SK-N-SH (cell line): Measurements from ENCODE around the gene C18orf63. TPM values are rescaled to one million over a fixed set of nuclear protein-coding genes. Genes with fewer than 3 reads are reported as not detected.

Experiments used
- CTCF ChIA-PET: fragments of 300-600, 350-600 bp; formaldehyde crosslinking; extraction: SDS; loops from one replicate; lab custom pipeline; 2021; lab: Yijun Ruan, JAX
- POLR2A ChIA-PET: fragments of 350-600 bp; sonication (Branson Sonifier 250); formaldehyde crosslinking; extraction: SDS; loops from one replicate; lab custom pipeline; 2020; ENCODE audit warnings: antibody characterized with exemption, inconsistent platforms; lab: Yijun Ruan, JAX
- DNase-seq: peaks from one replicate; pipeline ENCODE4 v3.0.0; 2012
- H2AFZ ChIP-seq: fragments of 200-600 bp; sonication (generic); 2 replicates; pipeline ENCODE4 v1.8.1; 2016; ENCODE audit warnings: antibody characterized with exemption, mild to moderate bottlenecking, low read depth
- H3F3A ChIP-seq: fragments of 200-600 bp; sonication (generic); replicated peaks from 2 replicates; pipeline ENCODE3; 2016; ENCODE audit warnings: antibody characterized with exemption, mild to moderate bottlenecking; ENCODE audit not compliant: insufficient read depth
- H3K27ac ChIP-seq, 2 experiments: fragments of 200-500 bp in 1 of 2; fragments of 200-600 bp in 1 of 2; sonication (Bioruptor generic) in 1 of 2; sonication (generic), shearing (Covaris generic) in 1 of 2; 2 replicates each; pipeline versions ENCODE4 v1.5.1 to v1.6.1; 2014 to 2016; ENCODE audit warnings: low read depth in 2 of 2, inconsistent platforms in 1 of 2, low read length in 1 of 2, mild to moderate bottlenecking in 1 of 2, mixed read lengths in 1 of 2
- H3K27me3 ChIP-seq: fragments of 200-600 bp; sonication (generic), shearing (Covaris generic); 2 replicates; pipeline ENCODE4 v1.6.1; 2016; ENCODE audit warnings: mixed run types; ENCODE audit not compliant: insufficient read depth
- H3K36me3 ChIP-seq, 2 experiments: fragments of 200-500 bp in 1 of 2; fragments of 200-600 bp in 1 of 2; sonication (Bioruptor generic) in 1 of 2; sonication (generic) in 1 of 2; replicated peaks in 1 of 2; 2 replicates each; pipeline versions ENCODE3 to v1.5.1; 2014 to 2016; ENCODE audit warnings: low read length in 1 of 2, mild to moderate bottlenecking in 1 of 2; ENCODE audit not compliant: insufficient read depth in 2 of 2, control insufficient read depth in 1 of 2
- H3K4me1 ChIP-seq, 2 experiments: fragments of 200-500 bp in 1 of 2; fragments of 200-600 bp in 1 of 2; sonication (Bioruptor generic) in 1 of 2; sonication (generic), shearing (Covaris generic) in 1 of 2; 2 replicates each; pipeline versions ENCODE4 v1.5.1 to v1.6.1; 2014 to 2016; ENCODE audit warnings: low read depth in 1 of 2, low read length in 1 of 2, mixed run types in 1 of 2; ENCODE audit not compliant: insufficient read depth in 2 of 2, control insufficient read depth in 1 of 2
- H3K4me2 ChIP-seq: fragments of 200-600 bp; sonication (generic), shearing (Covaris generic); 2 replicates; pipeline ENCODE4 v1.6.1; 2017; ENCODE audit warnings: mixed run types
- H3K4me3 ChIP-seq, 2 experiments: fragments of 200-500 bp in 1 of 2; fragments of 200-600 bp in 1 of 2; sonication (Bioruptor generic) in 1 of 2; sonication (generic), shearing (Covaris generic) in 1 of 2; 2 replicates each; pipeline versions ENCODE4 v1.5.1 to v1.8.1; 2014 to 2016; ENCODE audit warnings: low read depth in 2 of 2, inconsistent platforms in 1 of 2, low read length in 1 of 2, mild to moderate bottlenecking in 1 of 2, mixed read lengths in 1 of 2, moderate library complexity in 1 of 2
- H3K79me2 ChIP-seq: fragments of 200-600 bp; sonication (generic); 2 replicates; pipeline ENCODE4 v1.8.1; 2017; ENCODE audit warnings: mild to moderate bottlenecking; ENCODE audit not compliant: insufficient read depth
- H3K9ac ChIP-seq: fragments of 200-600 bp; sonication (generic); 2 replicates; pipeline ENCODE4 v1.6.1; 2017; ENCODE audit warnings: mixed run types
- H3K9me2 ChIP-seq: fragments of 200-600 bp; sonication (generic); 2 replicates; pipeline ENCODE4 v1.6.1; 2017; ENCODE audit warnings: mixed run types
- H3K9me3 ChIP-seq: fragments of 200-600 bp; sonication (generic); 2 replicates; pipeline ENCODE4 v1.6.1; 2017; ENCODE audit warnings: mixed run types, mild to moderate bottlenecking, moderate library complexity
- H4K20me1 ChIP-seq: fragments of 200-600 bp; sonication (generic); 2 replicates; pipeline ENCODE4 v1.6.1; 2017; ENCODE audit warnings: mild to moderate bottlenecking, mixed run types; ENCODE audit not compliant: insufficient read depth
- EP300 ChIP-seq, 2 experiments: IDR thresholded peaks; 2 replicates each; pipeline versions ENCODE4 v1.4.0 to v1.6.1; 2012; ENCODE audit warnings: borderline replicate concordance in 1 of 2, low read depth in 1 of 2, low read length in 1 of 2
- FOSL2 ChIP-seq: IDR thresholded peaks from 2 replicates; pipeline ENCODE4 v1.4.0; 2012; ENCODE audit warnings: low read depth, mild to moderate bottlenecking, moderate library complexity, borderline replicate concordance
- FOXM1 ChIP-seq: IDR thresholded peaks from 2 replicates; pipeline ENCODE4 v1.4.0; 2012; ENCODE audit warnings: low read depth, mild to moderate bottlenecking
- GABPA ChIP-seq: IDR thresholded peaks from 2 replicates; pipeline ENCODE4 v1.4.0; 2012; ENCODE audit warnings: low read depth, mild to moderate bottlenecking
- GATA2 ChIP-seq: sonication (generic); formaldehyde crosslinking; IDR thresholded peaks from 2 replicates; pipeline ENCODE4 v1.5.0; 2020; ENCODE audit warnings: mild to moderate bottlenecking, missing genetic modification reagents
- MAX ChIP-seq: IDR thresholded peaks from 2 replicates; pipeline ENCODE4 v1.4.0; 2012; ENCODE audit warnings: low read depth
- RCOR1 ChIP-seq: fragments of 150-350 bp; IDR thresholded peaks from 2 replicates; pipeline ENCODE4 v1.6.1; 2017; ENCODE audit warnings: antibody characterized with exemption, low read length
- RXRA ChIP-seq: IDR thresholded peaks from 2 replicates; pipeline ENCODE4 v1.4.0; 2012; ENCODE audit warnings: low read depth, mild to moderate bottlenecking, borderline replicate concordance
- TCF12 ChIP-seq: IDR thresholded peaks from 2 replicates; pipeline ENCODE4 v1.4.0; 2012
- whole genome bisulfite sequencing: methylation state at CpG from one replicate; pipeline ENCODE4 v1.1.6; 2017; ENCODE audit warnings: low lambda C conversion rate; 5-methylcytosine and 5-hydroxymethylcytosine counted together
- polyA plus RNA-seq, 3 experiments: library from polyadenylated mRNA; depleted of rRNA; stranded (reverse); fragments of >200 nt; gene quantifications; 2 replicates each; pipeline ENCODE4 v1.2.3, GENCODE V29; 2012
- TF ChIP-seq, protein P1 (sequence below): fragments of 150-350 bp; IDR thresholded peaks from 2 replicates; pipeline ENCODE4 v1.6.1; 2016; ENCODE audit warnings: mild to moderate bottlenecking, low read depth, low read length
- TF ChIP-seq, protein P2 (sequence below): IDR thresholded peaks from 2 replicates; pipeline ENCODE4 v1.4.0; 2012; ENCODE audit warnings: low read depth, borderline replicate concordance
- TF ChIP-seq, protein P3 (sequence below): fragments of 200-600 bp; sonication (generic); IDR thresholded peaks from 2 replicates; pipeline ENCODE4 v1.6.1; 2017; ENCODE audit warnings: antibody characterized with exemption, mild to moderate bottlenecking, moderate library complexity
- TF ChIP-seq, protein P4 (sequence below): fragments of 150-350 bp; IDR thresholded peaks from 2 replicates; pipeline ENCODE4 v1.6.1; 2017; ENCODE audit warnings: antibody characterized with exemption, low read length, low read depth, borderline replicate concordance

Gene C18orf63
- polyA plus RNA-seq, 1 of the 3 experiments (the other 2 are of a cell fraction): not detected

DNA sequence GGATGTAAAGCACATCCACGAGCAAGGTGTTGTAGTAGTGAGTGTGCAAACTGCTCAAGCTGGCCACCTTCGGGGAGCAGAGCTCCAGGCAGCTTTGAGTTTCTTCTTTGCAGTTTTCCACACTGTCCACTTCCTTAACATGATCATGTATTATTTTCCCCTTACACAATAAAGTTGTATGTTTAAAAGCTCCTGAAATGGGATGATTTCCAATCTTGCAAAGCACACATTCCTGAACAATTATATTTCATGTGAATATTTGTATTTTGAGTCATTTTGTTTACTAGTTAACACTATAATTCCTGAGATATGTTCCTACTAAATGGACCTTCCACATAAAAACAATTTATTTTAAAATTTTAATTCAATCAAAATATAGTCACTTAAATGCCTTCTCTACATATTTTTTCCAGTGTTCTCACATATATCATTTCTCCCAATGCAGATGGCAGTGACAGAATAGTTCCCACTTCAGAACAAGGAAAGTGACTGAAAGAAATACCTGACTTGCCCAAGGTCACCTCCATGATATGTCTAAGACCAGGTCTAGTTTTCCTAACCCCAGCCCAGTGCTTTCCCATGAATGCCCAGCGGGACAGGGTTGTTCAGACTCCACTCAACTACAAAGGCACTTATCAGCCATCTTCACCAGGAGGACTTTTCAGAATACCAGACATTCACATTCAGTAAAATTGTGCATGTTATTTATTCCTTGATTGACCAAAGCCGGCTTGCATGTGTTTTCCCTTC is 29.4 kb upstream of the C18orf63 start (continued):
- TF ChIP-seq, protein P1, sequence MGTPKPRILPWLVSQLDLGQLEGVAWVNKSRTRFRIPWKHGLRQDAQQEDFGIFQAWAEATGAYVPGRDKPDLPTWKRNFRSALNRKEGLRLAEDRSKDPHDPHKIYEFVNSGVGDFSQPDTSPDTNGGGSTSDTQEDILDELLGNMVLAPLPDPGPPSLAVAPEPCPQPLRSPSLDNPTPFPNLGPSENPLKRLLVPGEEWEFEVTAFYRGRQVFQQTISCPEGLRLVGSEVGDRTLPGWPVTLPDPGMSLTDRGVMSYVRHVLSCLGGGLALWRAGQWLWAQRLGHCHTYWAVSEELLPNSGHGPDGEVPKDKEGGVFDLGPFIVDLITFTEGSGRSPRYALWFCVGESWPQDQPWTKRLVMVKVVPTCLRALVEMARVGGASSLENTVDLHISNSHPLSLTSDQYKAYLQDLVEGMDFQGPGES: no peak
- TF ChIP-seq TCF12: no peak
- no peak for TF ChIP-seq FOSL2
- TF ChIP-seq, protein P2, sequence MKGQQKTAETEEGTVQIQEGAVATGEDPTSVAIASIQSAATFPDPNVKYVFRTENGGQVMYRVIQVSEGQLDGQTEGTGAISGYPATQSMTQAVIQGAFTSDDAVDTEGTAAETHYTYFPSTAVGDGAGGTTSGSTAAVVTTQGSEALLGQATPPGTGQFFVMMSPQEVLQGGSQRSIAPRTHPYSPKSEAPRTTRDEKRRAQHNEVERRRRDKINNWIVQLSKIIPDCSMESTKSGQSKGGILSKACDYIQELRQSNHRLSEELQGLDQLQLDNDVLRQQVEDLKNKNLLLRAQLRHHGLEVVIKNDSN: no peak
- TF ChIP-seq GATA2 (CRISPR knock-in tag): no peak
- TF ChIP-seq, protein P3, sequence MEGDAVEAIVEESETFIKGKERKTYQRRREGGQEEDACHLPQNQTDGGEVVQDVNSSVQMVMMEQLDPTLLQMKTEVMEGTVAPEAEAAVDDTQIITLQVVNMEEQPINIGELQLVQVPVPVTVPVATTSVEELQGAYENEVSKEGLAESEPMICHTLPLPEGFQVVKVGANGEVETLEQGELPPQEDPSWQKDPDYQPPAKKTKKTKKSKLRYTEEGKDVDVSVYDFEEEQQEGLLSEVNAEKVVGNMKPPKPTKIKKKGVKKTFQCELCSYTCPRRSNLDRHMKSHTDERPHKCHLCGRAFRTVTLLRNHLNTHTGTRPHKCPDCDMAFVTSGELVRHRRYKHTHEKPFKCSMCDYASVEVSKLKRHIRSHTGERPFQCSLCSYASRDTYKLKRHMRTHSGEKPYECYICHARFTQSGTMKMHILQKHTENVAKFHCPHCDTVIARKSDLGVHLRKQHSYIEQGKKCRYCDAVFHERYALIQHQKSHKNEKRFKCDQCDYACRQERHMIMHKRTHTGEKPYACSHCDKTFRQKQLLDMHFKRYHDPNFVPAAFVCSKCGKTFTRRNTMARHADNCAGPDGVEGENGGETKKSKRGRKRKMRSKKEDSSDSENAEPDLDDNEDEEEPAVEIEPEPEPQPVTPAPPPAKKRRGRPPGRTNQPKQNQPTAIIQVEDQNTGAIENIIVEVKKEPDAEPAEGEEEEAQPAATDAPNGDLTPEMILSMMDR: no peak

DNA sequence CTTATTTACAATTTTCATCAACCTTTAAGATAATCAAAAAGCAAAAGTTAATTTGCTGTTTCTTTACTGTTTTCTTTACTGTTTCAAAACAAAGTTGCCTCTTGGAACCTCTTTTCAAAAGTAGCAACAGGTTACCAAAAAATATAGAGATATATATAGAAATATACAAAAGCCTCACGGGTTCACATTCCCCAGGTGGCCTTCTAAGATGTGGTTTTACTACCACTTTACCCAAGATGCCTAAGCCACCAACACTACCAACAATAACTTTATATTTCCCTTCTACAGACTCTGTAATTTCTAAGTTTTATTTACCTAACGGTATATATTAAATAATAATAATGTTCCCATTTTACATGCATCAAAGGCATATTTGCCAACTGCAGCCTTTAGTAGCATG is 28.8 kb upstream of the C18orf63 start:
- no peak overlapping the region for H3K27ac ChIP-seq
- H3K27me3 ChIP-seq: no peaks in the 10 kb centered on the region
- DNase-seq: no peak
- no peaks in the 10 kb centered on the region for H3K79me2 ChIP-seq
- H3K9me2 ChIP-seq: no peaks in the 10 kb centered on the region
- H3K9me3 ChIP-seq: no peaks in the 10 kb centered on the region
- 90% methylated on average over 2 of the region's 2 CpGs for WGBS
- no peak overlapping the region for H3K9ac ChIP-seq
- H3K4me1 ChIP-seq: peaks cover 0 to 35% of the 10 kb centered on the region in 2 experiments; a peak in 1 of 4 replicates
- H2AFZ ChIP-seq: no peak overlapping the region
- no peak overlapping the region for H3K4me2 ChIP-seq
- TF ChIP-seq FOSL2: no peak
- TF ChIP-seq FOXM1: no peak
- no peak for TF ChIP-seq RCOR1
- TF ChIP-seq EP300 (IDR thresholded peaks at IDR 0.05; ENCODE audit: borderline replicate concordance in 1 of 2, low read depth in 1 of 2, low read length in 1 of 2): no peak
- TF ChIP-seq RXRA: no peak
- TF ChIP-seq GABPA: no peak
- TF ChIP-seq, protein P4, sequence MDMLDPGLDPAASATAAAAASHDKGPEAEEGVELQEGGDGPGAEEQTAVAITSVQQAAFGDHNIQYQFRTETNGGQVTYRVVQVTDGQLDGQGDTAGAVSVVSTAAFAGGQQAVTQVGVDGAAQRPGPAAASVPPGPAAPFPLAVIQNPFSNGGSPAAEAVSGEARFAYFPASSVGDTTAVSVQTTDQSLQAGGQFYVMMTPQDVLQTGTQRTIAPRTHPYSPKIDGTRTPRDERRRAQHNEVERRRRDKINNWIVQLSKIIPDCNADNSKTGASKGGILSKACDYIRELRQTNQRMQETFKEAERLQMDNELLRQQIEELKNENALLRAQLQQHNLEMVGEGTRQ: no peak
- TF ChIP-seq GATA2 (CRISPR knock-in tag): no peak
- TF ChIP-seq MAX: no peak
- no peaks in the 10 kb centered on the region for H3K36me3 ChIP-seq
- POLR2A ChIA-PET: interaction anchor here (1.1 kb wide), 1 partner anchor 31 kb away, joined by 3 read pairs; no protein-coding TSS in a partner anchor
- CTCF ChIA-PET: interaction anchor here (1.2 kb wide), 1 partner anchor 87 kb away, joined by 3 read pairs; no protein-coding TSS in a partner anchor
- no peaks in the 10 kb centered on the region for H4K20me1 ChIP-seq
- H3K4me3 ChIP-seq: no peak overlapping the region
- no peaks in the 10 kb centered on the region for H3F3A ChIP-seq
